ENCODE results near the gene CBX4.

GRCh38 chr17:79833744-79834564 is 5.3 kb downstream of the CBX4 start:
- TF ChIP-seq CTCF (IDR thresholded peaks at IDR 0.05): no peak
- TF ChIP-seq POLR2A (IDR thresholded peaks at IDR 0.05): no peak

Data from upper lobe of left lung (tissue), 4 donors.